GM21390 (cell line): Measurements from ENCODE around the gene TM2D1.

Source experiments
- ATAC-seq: cut with Tn5 transposase; IDR thresholded peaks from one replicate; pipeline ENCODE4 v1.9.1; 2021; ENCODE audit not compliant: unreplicated experiment

The TM2D1 gene

DNA sequence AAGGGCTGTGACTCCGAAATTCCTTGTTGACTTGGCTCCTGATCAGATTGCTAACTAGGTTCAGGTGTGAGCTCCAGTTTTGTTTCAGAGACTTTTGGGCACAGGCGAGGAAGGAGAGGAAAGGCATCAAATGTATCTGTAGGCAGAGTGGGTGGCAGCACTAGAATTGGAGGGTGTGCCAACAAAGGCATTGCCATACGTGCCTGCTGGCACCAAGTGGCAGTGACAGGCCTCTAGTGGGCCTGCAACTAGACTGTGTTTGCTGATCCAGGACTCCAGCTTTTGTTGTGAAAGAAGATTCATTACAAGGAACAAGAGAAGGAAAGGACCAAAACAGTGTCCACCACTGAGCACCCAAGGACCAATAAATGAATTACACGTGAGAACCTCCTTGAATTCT is 79.5 kb downstream of the TM2D1 start:
- ATAC-seq, result no peak

DNA sequence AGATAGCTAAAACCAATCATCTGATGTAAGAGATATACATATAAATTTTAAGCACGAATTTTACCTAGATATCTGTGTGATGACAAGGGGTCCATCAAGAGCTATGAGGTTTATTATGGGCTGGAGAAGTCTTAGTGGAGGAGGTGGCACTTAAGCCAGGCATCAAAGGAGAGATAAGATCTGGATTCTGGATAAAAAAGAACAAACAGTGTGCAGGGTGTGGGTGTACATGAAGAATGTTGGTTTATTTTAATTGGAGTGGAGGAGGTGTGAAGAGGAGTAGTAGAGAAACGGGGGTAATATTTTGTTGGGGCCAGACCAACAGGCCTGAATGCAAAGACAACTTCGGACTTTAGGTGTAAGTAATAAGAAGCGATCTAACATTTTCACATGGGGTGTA is 80.6 kb downstream of the TM2D1 start:
- no peak for ATAC-seq

DNA sequence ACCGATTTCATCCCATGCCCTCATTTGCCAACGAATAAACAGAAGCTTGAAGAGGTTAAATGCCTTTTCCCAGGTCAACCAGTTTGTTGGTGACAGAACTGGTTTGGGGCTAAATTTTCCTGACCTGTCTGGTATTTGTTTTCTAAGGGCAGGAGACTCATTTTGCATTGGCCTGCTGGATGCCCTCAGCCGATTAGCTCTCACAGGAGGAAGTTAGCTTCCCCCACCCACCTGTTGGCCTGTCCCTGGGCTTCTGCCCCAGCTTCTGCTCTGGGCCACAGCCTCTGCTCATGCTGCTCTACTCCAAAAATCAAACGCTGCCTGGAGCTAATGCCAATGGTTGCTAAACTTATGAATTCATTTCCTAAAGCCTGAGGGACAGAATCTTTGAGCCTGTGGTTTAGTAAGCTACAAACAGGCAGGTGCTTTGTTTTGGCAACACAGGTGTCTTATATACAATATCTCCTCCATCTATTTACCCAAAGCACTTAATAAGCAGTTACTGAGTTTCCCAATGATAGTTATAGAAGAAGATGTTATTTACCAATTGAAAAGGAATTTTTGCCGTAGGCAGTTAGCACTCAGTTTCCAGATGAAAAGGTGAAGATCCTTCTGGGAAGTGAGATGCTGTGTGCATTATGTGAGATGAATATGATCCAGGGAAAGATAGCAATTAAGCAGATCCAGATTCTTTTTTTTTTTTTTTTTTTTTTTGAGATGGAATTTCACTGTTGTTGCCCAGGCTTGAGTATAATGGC is 82.3 kb downstream of the TM2D1 start:
- no peak for ATAC-seq

DNA sequence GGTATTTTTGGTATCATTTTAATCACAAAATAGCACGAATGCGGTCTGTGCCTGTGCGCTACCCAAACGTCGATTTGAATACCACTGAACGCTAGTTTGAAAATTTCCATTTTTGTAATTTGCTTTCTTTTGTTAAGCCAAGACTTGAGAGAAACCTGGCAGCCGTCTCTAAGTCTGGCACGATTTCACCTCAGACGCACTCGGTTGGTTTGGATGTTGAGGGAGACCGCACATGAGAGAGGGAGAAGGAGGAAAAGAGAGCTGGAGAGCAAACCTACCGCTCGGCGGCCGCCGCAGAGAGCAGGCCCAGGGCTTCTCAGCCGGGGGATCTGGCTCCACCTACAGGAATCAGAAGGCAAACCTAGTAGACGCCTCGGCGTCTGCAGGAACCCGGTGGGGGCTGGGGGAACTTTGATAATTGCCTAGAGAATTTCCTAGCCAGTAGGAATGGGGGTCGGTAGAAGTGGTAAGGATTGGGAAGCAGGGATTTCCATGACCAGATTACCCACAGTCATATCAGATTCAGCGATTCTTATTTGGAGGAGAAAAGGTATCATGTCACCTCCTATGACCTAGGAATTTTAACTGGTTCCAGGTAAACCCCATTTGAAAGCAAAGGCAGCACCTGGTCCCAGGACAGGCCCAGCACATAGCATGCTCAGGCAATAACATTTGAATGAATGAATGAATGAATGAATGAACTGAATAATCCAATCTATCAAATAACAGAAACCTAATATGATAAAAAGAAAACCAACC is 83.2 kb downstream of the TM2D1 start:
- peak; percentile 97 for ATAC-seq

DNA sequence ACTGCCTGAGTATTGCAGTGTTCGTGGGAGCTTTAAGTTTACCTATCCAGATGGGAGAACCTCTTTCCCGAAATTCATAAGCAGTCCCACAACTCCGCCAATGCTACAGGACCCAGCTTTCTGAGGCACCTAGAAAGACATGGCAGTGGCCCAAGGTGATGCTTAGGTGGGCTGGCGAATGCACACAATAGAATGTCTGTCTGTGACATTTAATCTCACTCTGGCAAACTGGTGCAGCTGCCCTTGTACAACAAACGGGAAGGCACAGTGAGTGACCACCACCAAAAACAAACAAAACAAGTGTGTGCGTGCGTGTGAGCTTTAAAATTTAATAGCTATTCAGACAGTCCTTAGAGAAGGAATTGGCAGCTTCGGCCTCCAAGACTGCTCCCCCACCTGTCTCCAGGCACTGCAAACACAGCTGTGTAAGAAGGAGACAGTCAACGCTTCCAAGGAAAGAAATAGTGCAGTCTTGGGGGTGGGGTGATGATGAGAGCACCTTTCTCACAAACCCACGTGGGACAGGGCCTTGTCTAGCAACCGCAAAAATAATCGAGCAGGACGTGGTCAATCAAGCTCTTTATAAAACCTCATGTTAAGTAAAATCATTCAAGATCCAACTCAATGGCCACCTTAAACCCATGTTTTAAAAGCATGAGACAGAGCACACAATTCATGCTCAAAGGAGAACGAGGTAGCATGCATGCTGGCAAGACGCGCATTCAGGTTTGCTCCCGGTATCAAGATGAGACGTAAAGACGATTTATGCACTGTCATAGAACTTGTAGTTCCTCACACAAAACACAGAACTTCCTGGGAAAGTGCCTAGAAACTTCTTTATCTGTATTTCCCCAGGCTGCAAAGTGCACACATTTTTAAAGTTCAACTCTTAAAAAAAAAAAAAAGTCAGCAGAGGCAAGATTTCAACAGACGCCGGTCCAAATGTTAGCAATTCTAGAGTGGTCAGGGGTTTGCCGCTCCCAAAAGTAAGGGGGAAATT is 84.1 kb downstream of the TM2D1 start:
- no peak for ATAC-seq

DNA sequence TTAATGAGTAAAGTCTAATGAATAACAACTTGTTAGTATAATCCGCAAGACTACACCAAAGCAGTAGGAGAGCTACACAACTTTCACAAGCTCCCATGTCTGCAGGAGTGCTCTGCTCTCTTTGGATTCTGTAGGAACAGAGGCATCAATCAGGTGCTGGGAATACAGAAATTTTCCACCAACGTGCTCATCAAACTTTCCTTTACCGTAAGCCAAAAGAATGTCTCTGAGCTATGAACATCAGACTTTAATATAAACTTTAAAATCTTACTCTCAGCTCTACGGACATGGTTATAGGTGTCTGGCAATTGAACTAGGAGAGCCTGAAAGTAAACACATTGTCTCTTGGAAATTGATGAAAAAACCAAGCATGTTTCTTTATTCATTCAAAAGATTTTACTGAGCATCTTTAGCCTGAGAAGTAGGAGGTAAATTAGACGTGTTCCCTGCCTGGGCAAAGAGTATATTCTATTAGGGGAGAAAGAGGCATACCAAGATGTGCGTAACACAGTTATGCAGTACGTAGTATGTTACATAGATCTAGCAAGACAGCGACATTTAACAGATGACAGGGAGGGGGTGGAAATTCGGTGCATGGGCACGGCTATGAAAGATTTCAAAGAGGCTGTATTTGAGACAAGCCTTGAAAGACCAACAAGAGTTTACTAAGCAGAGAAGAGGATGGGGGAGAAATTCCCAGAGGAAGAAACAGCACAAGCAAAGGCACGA is 85.2 kb downstream of the TM2D1 start:
- no peak for ATAC-seq

DNA sequence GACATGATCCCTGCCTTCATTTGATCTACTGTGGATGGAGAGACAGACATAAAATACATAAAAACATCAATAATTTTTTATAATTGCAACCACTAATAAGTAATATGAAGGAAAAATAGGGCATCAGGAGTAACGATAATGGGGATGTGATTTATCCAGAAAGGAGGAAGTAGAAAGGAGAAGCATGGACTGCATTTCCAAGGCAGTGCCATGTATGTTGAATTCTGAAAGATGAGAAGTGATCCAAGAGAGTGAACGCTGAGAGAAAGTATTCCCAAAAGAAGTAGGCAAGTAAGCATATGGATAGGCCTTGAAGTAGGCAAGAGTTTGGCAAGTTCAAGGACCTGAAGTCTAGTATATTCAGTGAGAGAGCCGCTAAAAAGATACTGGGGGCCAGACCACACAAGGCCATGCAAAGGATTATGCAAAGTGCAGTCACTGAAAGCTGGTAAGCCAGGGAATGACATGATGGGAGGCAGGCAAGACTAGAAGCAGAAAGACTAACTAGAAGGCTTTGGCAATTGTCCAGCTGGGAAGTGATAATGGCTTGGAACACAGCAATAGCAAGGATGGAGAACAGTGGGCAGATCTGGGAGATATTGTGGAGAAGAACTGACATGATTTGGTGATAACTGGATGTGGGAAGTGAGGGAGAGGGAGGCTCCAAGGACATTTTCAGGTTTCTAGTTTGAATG is 85.9 kb downstream of the TM2D1 start:
- no peak for ATAC-seq

DNA sequence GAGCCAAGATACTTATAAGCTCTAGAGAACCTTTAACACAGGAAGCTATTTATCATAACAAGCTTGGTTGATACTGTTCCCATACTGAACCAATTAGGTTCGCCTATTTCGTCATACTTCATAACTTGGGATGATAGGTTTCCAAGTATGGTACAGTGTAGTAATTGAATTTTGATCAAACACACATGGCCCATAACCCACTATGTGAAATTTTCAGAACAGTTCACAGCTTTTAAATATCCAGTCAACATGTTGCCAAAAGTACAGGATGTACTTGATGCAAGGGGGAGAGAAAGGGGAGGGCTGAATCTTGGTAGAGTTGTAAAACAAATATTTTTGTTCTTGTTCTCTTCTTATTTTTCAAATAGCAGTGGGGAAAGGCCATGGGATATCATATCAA is 86.6 kb downstream of the TM2D1 start:
- no peak for ATAC-seq

DNA sequence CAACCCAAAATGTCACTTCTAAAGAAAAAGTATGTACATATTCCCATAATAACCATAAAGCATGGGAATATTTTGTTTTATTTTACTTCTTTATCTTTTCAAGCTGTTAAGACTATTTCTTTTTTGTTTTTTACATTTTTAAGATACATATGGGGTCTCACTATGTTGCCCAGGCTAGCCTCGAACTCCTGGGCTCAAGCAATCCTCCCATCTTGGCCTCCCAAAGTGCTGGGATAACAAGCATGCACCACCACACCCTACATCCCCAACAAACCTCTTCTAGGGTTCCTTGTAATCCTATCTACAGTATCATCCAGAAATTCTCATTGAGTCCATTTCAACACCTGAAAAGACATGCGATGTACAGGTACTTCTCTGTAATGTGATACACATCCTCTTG is 87.5 kb downstream of the TM2D1 start:
- ATAC-seq, result no peak

DNA sequence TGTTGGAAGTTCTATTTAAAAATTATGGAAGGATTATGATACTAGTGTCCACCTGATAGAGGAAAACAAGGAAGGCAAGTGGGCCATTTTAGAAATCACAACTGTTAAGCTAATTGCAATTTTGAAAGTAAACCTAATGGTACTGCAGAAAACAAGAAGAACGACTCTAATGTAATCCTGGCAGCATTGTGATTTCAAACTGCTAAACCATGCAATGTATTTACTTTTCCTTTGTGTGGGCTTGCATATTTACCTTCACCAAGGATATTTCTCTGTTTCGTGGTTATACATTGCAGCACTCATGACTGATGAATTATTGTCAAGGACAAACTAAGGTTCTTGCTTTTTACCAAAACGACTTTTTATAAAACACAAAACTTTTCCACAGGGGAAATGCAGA is 88.1 kb downstream of the TM2D1 start:
- no peak for ATAC-seq

DNA sequence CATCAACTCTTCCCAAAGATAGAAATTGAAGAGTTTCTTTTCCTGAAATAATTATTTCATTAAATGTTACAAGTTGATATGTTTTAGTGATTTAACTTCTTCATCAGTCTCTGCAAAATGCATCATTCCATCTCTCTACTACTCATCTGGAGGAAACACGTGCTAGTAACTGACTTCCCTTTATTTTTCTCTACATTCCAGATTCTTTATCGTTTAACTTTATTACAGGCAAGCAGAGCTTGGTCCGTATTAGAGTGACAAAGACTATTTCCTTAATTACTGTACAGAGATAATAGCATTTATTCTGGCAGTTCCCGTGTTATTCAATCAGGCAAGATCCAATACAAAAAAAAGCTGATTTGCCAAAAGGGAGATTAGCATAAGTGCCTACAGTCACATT is 88.6 kb downstream of the TM2D1 start:
- no peak for ATAC-seq

DNA sequence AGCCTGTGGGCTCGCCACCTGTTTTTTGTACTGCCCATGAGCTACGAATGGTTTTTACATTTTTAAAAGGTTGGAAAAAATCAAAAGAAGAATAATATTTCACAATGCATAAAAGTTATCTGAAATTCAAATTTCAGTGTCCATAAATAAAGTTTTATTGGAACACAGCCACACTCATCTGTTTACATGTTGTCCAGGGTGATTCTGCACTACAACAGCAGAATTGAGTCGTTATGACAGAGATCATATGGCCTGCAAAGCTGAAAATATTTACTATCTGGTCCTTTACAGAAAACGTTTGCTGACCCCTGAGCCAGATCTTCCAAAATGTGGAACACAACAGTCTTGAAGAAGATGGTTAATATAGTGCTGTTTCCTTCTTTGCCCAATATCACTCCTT is 89.4 kb downstream of the TM2D1 start:
- ATAC-seq, result no peak

DNA sequence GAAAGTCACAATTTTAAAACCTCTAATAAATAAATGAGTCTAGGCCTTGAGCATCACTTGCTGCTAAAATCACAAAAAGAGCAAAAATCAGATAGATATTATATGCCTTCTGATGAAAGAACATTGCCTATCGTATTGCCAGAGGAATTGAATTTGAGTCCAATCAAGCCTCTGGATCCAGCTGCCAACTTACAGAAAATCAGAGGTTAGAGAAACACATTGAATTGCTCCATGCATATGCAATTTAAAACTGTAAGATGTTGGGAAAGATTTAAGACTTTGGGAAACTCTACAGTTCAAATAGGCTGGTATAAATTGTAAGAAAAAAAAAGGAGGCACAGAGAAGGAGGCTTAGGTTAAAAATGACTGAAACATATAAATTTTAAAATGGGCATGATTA is 93.5 kb downstream of the TM2D1 start:
- no peak for ATAC-seq
